GM18909 (cell line): Measurements from ENCODE around the gene IFNA4.
"Not testable (repeated sequence)": the region's sequence is repeated elsewhere in the genome, so short reads cannot be mapped to it uniquely, and the experiment has no call there.

Experiments
- ATAC-seq: cut with Tn5 transposase; IDR thresholded peaks from one replicate; pipeline ENCODE4 v1.9.1; 2021; ENCODE audit warnings: mild to moderate bottlenecking; ENCODE audit not compliant: unreplicated experiment, poor library complexity

The IFNA4 gene

DNA sequence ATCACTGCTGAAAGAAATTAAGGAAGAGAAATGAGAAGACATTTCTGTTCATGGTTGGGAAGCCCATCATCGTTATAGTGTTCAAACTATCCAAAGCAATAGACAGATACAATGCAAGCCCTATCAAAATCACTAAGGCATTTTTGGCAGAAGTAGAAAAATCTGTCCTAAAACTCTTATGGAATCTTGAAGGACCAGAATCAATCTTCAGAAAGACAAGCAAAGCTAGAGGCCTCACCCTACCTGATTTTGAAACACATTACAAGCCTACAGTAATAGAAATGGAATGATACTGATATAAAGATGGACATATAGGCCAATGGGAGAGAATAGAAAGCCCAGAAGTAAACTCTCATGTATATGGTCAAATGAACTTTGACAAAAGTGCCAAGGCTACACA, 16.0 kb downstream of the IFNA4 start:
- ATAC-seq: no peak

DNA sequence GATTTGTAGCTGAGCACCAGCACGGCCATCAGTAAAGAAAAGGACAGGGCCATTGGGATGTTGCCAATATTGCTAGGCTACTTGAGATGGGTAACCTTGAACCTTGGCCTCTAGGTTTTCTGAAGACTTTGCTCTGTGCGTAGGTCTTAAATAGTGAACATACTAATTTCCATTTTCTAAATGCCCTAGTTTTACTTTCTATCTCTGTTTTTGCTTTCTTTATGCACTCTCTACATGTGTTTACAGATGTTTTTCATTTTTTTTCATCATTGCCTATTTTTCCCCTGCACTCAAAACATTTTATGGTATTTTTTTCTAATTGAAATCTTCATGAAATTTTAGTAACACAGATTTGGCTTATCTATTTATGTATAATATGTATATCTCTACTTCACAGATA, 20.8 kb downstream of the IFNA4 start, which contains the start of gene IFNA21:
IFNA21 (minus strand) TSS at position 101 of the 400 bp plus-strand sequence; CDS start at position 53, 48 bp downstream.
- not testable (repeated sequence) for ATAC-seq

DNA sequence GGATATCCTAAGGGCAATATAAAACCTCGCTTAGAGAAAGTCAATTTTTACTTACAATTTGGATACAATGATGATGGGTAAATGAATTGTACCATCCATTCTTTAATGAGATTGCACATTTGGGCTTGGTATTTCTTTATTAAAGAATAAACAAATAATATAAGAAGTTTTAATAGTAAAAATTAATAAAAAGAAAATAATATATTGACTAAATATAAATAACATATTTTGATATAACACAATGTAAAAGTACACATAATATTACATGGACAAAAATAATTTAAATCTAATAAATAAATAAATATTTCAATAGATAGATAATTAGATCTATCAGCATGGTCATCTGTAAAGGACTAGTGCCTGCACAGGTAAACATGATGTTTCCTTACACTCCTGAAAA, 21.9 kb downstream of the IFNA4 start:
- no peak for ATAC-seq

DNA sequence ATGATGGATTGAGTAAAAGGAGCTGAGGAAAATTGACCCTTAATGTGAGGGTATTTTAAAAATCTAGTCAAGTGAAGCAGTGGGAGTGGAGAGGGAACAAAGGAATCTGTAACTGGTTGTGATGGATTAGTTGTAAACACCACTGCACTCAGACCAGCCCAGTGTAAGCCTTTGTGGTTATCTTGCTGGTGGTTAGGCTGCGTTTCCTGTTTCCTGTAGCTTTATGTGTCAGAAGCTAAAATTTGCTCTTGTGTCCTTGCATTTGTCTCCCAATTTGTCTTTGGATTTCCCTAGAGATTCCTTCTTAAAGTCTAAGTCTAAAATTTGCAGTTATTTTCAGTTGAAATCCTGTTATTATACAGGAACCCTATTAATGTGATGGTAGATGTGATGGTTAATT, 27.2 kb downstream of the IFNA4 start:
- peak; percentile 97 for ATAC-seq

DNA sequence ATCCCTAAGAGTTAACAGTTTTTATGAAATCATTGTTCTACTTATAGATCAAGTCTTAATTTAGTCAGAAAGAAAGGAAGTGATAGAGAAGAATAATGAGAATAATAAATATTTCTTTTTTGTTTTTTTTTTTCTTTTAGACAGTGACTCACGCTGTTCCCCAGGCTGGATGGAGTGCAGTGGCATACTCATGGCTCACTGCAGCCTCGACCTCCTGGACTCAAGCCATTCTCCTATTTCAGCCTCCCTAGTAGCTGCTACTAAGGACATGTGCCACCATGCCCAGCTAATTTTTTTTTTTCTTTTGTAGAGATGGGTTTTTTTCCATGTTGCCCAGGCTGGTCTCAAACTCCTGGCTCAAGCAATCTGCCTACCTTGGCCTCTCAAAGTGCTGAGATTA, 31.9 kb downstream of the IFNA4 start:
- ATAC-seq: no peak

DNA sequence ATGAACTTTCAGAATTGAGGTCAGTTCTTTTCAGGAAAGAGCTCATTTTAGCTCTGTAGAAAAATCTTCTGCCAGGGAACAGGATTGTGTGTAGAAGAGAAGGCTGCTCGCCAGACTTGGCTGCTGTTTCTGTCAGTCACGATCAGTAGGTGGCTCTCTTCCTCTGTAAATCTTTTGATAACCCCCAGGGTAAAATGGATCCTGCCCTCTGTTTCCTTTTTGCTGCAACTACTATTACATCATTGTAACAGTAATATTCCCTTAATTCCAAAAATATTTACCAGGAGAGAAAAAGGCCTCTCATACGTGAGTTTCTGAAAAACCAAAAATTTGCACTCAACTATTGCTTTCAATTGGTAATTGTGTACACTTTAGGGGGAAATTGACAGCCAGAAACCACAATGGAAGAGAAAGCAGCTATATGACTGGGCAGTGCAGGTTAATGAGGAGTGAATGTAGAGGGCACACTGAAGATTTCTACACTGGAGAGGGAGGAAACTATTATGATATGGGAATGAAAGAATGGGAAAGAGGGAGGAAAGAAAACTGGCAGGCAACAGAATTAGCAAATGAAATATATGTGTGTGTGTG, 33.3 kb downstream of the IFNA4 start:
- peak; percentile 89 for ATAC-seq

DNA sequence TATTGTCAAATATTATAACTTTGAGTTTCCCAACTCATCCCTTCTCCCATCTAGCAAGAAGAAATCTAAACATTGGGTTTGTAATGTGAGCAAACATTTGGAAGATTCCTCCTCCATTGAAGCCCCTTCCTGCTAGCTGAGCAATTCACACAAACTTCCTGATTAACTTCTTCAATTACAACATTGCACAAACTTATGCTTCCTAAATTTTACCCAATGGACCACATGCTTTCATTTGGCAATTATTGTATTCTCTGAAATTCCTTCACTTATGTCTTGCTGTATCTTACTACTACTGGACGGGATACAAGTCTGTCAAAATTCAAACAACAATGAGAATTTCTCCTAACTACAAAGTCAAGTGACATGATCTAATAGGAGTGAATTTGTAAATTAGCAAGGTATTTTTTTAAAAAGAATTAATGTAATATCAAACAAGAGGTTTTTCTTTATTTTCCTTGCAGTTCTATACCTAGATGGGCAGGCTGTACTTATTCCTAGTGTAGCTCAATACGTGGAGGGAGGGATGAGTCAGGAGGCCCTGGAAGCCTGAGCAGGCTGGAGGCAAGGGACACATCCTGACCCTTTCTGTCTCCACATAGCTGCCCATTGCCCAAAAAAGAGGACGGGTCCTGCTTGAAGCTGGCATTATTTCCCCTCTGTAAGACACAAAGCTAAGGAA, 33.9 kb downstream of the IFNA4 start:
- ATAC-seq: peak; percentile 32

DNA sequence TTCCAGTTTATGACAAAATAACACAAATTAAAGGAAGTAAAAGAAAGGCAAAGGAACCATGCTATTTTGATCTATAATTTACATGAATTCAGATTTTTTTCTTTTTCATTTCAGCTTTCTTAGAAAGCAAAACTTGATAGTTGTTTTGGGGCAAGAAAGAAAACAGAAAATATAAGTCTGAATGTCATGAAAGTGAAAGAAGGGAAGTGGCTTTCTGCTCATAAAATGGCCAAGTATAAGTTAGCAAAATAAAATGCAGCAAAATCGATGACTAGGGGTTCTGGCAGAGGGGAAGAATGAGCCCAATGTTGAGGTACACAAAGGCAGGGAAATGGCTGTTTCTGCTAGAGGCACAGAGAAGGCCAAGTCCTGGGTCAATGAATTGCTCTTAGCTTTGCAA, 42.8 kb downstream of the IFNA4 start:
- peak; percentile 62 for ATAC-seq

DNA sequence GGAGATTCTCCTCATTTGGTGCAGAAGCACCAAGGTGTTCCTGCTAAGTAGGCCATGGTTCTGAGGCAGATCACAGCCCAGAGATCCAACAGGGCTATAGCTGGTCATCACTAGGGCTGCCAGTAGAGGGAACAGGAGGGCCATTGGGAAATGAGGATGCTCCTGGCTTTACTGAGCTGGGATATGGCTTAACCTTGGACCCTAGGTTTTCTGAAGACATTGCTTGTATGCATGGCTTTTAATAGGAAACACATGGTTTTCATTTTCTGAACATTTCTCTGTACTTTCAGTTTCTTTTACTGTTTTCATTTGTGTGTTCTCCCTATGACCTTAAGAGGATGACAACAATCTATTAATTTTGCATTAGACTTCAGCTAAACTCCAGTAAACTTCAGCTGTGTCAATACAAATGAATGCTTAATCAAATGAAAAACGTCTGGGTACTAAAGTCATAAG, 45.9 kb downstream of the IFNA4 start, which contains the start of gene IFNW1:
IFNW1 (minus strand) TSS at position 406 of the 456 bp plus-strand sequence; CDS start at position 144, 262 bp downstream.
- peak; percentile 75 for ATAC-seq

DNA sequence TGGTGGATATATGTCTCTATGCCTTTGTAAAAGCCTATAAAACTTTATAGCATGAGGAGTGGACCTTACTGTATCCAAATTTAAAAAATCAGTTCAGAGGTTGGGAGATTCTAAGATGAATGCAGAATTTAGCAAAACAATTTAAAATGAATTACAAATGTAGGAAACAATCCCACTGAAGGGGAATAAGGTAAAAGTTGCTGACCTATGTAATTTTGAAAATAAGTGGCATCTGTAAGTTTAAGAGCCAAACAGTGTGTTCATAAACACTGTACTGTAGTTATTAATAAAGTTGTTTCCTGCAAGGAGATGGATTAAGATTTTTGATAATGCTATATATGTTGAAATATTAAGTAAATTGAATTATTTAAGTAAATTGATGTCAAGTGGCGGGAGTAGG, 50.4 kb downstream of the IFNA4 start:
- no peak for ATAC-seq
